IPS DF 4.7 (cell line): ENCODE results near the gene NFX1.

Experiments used
- DNase-seq: peaks from one replicate; pipeline ENCODE4 v3.0.0-alpha.2; 2013; ENCODE audit warnings: low spot score; ENCODE audit errors: extremely low read depth

Gene NFX1

DNA sequence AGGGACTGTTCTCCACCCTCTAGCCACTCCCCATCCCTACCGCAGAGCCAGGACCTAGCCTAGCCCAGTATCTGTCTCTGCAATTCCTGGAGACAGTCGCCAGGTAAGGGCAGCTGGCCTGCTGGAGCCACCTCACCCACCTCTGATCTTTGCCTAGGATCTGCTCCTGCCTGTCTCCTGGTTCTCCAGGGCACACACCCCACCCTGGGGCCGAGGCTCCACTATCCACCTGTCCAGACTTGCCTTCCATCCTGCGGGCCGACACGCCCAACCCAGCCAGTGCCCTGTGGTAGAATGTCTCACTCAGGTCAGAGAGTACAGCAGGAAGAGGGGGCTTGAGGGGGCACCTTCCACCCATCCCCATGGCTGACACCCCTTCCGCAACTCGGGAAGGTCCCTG, 127.8 kb downstream of the NFX1 start:
- DNase-seq, result no peak

DNA sequence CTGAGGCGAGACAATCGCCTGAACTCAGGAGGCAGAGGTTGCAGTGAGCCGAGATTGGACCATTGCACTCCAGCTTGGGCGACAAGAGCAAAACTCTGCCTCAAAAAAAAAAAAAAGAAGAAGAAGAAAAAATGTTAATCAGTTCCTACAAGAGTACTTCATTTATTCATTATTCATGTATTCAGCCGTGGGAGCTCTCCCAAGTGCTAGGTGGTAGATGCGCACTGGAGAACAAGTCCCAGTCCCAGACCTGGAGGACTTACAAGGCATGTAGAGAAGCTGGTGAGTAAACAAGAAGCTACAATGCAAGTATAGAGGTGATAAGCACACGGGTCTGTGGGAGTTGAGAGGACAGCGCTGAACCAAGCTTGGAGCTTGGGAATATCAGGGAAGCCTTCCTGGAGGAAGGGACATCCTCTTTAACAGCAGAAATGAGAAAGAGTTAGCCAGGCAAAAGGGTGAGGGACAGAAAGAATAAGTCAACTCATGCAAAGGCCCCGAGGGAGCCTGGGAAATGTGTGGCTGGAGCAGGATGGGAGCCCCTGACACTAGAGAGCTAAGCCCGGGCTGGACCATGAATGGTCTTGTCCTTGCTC, 129.5 kb downstream of the NFX1 start:
- no peak for DNase-seq
